Loucy (cell line): ENCODE results near the gene TMTC2.

Experiments
- H2AFZ ChIP-seq: fragments of 200-600 bp; sonication (generic); 2 replicates; pipeline ENCODE4 v1.6.0; 2016; ENCODE audit warnings: antibody characterized with exemption, mild to moderate bottlenecking, low read length, moderate library complexity
- H3F3A ChIP-seq: fragments of 200-600 bp; 2 replicates; pipeline ENCODE4 v1.6.0; 2016; ENCODE audit warnings: antibody characterized with exemption, low read depth, mild to moderate bottlenecking
- H3K27me3 ChIP-seq: fragments of 200-600 bp; sonication (generic); 2 replicates; pipeline ENCODE4 v1.6.1; 2014; ENCODE audit warnings: low read length, mild to moderate bottlenecking; ENCODE audit not compliant: insufficient read depth, poor library complexity, severe bottlenecking
- H3K36me3 ChIP-seq: fragments of 200-600 bp; sonication (generic); 2 replicates; pipeline ENCODE4 v1.6.1; 2016; ENCODE audit warnings: low read length; ENCODE audit not compliant: insufficient read depth
- H3K4me1 ChIP-seq: fragments of 200-600 bp; sonication (generic); 2 replicates; pipeline ENCODE4 v1.5.1; 2014; ENCODE audit warnings: low read length, mild to moderate bottlenecking; ENCODE audit not compliant: insufficient read depth, poor library complexity, severe bottlenecking
- H3K4me2 ChIP-seq: fragments of 200-600 bp; sonication (generic); 2 replicates; pipeline ENCODE4 v1.6.0; 2014; ENCODE audit warnings: antibody characterized with exemption, low read length, low read depth, mild to moderate bottlenecking; ENCODE audit not compliant: poor library complexity, severe bottlenecking
- H3K4me3 ChIP-seq: fragments of 200-600 bp; sonication (generic); 2 replicates; pipeline ENCODE4 v1.5.1; 2014; ENCODE audit warnings: low read length, mild to moderate bottlenecking, mixed read lengths; ENCODE audit not compliant: poor library complexity, severe bottlenecking
- H3K79me2 ChIP-seq: fragments of 200-600 bp; sonication (generic); 2 replicates; pipeline ENCODE4 v1.6.1; 2014; ENCODE audit warnings: low read length; ENCODE audit not compliant: insufficient read depth
- H3K9ac ChIP-seq: fragments of 200-600 bp; sonication (generic); 2 replicates; pipeline ENCODE4 v1.6.0; 2014; ENCODE audit warnings: mild to moderate bottlenecking, low read depth, low read length, moderate library complexity; ENCODE audit not compliant: poor library complexity, severe bottlenecking
- H3K9me2 ChIP-seq: fragments of 200-600 bp; sonication (generic); replicated peaks from 2 replicates; pipeline ENCODE4 v1.6.1; 2016; ENCODE audit warnings: low read depth, low read length, mixed read lengths
- H3K9me3 ChIP-seq: fragments of 200-600 bp; sonication (generic); 2 replicates; pipeline ENCODE4 v1.6.1; 2014; ENCODE audit warnings: mild to moderate bottlenecking, antibody characterized with exemption, low read length, low read depth; ENCODE audit not compliant: insufficient read depth
- H4K20me1 ChIP-seq: fragments of 200-600 bp; sonication (generic); 2 replicates; pipeline ENCODE4 v1.6.0; 2014; ENCODE audit warnings: antibody characterized with exemption, low read length, mild to moderate bottlenecking; ENCODE audit not compliant: insufficient read depth, poor library complexity, severe bottlenecking
- EZH2phosphoT487 ChIP-seq: fragments of 200-600 bp; IDR thresholded peaks from 2 replicates; pipeline ENCODE4 v1.6.1; 2018; ENCODE audit warnings: antibody characterized with exemption, mild to moderate bottlenecking, moderate library complexity, borderline replicate concordance
- TF ChIP-seq, protein P1 (sequence below): fragments of 200-600 bp; sonication (generic); conservative IDR thresholded peaks from 2 replicates; pipeline ENCODE4 v1.5.1; 2014; ENCODE audit warnings: mild to moderate bottlenecking, antibody characterized with exemption, low read length

TMTC2 gene

DNA sequence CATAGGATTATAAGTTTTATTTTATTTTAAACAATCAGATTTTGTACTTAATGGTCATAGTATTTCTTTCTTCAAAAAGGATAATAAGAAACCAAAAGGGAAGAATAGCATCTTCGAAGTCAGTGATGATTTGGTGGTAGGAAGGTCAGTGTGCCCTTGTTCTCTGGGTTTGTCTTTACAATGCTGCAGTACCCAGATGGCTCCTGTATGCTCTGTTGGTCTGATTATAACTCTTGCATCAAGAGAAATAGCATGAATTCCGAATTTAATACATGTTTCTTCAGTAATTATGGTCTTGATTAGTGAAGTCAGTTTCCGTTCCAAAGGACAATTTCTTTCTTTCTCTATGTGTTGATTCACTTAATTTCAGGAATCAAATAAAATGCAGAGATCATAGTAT, 180.2 kb downstream of the TMTC2 start:
- Histone ChIP-seq H3K79me2 (no peaks in the 10 kb centered on the region), H2AFZ (no peak overlapping the region), H3K4me1 (peaks cover 10% of the 10 kb centered on the region), H3K27me3 (no peaks in the 10 kb centered on the region), H4K20me1 (no peaks in the 10 kb centered on the region), H3K4me2 (no peak overlapping the region), H3K9me2 (no peaks in the 10 kb centered on the region), H3K9me3 (no peaks in the 10 kb centered on the region), H3F3A (no peaks in the 10 kb centered on the region), H3K36me3 (no peaks in the 10 kb centered on the region), H3K4me3 (no peak overlapping the region), H3K9ac (no peak overlapping the region)
- no peak for TF ChIP-seq EZH2phosphoT487
- TF ChIP-seq, protein P1, sequence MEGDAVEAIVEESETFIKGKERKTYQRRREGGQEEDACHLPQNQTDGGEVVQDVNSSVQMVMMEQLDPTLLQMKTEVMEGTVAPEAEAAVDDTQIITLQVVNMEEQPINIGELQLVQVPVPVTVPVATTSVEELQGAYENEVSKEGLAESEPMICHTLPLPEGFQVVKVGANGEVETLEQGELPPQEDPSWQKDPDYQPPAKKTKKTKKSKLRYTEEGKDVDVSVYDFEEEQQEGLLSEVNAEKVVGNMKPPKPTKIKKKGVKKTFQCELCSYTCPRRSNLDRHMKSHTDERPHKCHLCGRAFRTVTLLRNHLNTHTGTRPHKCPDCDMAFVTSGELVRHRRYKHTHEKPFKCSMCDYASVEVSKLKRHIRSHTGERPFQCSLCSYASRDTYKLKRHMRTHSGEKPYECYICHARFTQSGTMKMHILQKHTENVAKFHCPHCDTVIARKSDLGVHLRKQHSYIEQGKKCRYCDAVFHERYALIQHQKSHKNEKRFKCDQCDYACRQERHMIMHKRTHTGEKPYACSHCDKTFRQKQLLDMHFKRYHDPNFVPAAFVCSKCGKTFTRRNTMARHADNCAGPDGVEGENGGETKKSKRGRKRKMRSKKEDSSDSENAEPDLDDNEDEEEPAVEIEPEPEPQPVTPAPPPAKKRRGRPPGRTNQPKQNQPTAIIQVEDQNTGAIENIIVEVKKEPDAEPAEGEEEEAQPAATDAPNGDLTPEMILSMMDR: no peak

DNA sequence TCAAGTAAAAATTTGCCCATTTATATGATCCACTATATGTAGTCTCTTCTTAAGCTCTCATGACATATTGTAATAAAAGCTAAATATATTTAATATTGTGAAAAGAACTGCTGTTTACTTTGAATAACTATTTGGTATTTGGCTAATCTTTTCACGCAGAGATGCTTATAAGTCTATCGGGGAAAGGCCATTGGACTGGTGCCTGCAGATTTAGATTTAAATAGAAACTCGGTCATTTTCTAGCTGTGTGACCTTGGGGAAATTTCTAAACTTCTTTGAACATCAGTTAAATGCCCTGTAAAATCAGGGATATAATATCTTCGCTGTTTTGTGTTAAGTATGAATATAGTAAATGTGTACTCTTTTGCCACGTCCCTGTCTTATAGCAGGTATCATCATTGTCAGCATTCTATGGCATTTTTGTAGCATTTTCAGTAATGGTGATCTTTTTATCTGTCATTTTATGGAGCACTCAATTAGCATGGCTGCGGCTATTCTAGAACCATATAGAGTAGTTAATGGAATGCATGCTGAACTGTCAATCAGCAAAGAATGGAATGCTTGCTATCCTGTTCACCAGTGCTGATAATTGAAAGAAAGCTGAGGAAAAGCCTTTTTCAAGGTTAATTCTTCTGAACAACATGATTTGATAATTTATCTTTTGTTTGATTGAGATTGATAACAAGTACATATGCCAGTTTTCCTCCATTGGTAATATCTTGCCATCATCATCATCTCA, 181.2 kb downstream of the TMTC2 start:
- H3K9me2 ChIP-seq: no peaks in the 10 kb centered on the region
- no peak overlapping the region for H3K9ac ChIP-seq
- H2AFZ ChIP-seq: no peak overlapping the region
- no peak for TF ChIP-seq EZH2phosphoT487
- TF ChIP-seq, protein P1: no peak
- H3K4me1 ChIP-seq: peaks cover 4% of the 10 kb centered on the region
- no peaks in the 10 kb centered on the region for H3F3A ChIP-seq
- no peaks in the 10 kb centered on the region for H3K9me3 ChIP-seq
- no peaks in the 10 kb centered on the region for H3K79me2 ChIP-seq
- no peaks in the 10 kb centered on the region for H4K20me1 ChIP-seq
- no peaks in the 10 kb centered on the region for H3K27me3 ChIP-seq
- no peak overlapping the region for H3K4me2 ChIP-seq
- H3K4me3 ChIP-seq: no peak overlapping the region
- no peaks in the 10 kb centered on the region for H3K36me3 ChIP-seq

DNA sequence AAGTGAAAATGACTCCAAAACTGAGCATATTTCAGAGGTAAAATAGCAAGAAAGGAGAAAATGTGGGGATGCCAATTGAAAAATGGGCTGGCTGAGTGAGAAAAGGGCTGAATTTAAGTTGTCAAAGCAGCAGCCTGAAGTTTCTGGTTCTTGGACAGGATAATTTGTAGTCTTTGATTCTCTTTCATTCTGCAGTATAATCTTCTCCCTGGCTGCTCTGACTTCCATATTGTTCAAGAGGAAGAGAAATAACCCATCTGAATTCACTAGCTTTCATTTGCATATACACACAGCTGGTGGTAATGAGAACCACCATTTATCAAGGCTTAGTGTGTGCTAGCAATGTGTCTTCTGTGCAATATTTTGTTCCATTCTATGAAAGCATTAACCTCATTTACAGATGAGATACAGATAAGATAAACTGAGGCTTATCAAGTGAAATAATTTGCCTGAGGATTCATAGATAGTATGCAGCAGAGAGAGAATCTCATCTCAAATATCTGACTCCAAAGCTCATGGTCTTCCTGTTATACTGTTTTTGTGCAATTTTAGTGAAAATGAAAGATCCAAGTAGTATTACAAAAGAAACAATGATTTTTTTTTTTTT, 184.2 kb downstream of the TMTC2 start:
- no peak overlapping the region for H3K4me3 ChIP-seq
- no peaks in the 10 kb centered on the region for H3K9me2 ChIP-seq
- H4K20me1 ChIP-seq: no peaks in the 10 kb centered on the region
- H2AFZ ChIP-seq: no peak overlapping the region
- no peak overlapping the region for H3K9ac ChIP-seq
- H3K36me3 ChIP-seq: no peaks in the 10 kb centered on the region
- TF ChIP-seq, protein P1: no peak
- no peak for TF ChIP-seq EZH2phosphoT487
- H3K4me2 ChIP-seq: no peak overlapping the region
- H3F3A ChIP-seq: no peaks in the 10 kb centered on the region
- H3K27me3 ChIP-seq: no peaks in the 10 kb centered on the region
- H3K4me1 ChIP-seq: no peaks in the 10 kb centered on the region
- no peaks in the 10 kb centered on the region for H3K79me2 ChIP-seq
- H3K9me3 ChIP-seq: no peaks in the 10 kb centered on the region
